Stimulated activated CD8-positive, alpha-beta memory T cell treated with anti-CD3 and anti-CD28 coated beads, Interleukin-15, amount 100 ng/mL, for 4 hours (primary cell): ENCODE results near the gene COL11A2.

ENCODE experiments used
- DNase-seq, 2 donors: peaks; one replicate each; pipeline ENCODE4 v3.0.0-alpha.2; 2020; ENCODE audit warnings: low read depth in 2 of 2

Gene COL11A2

GRCh38 chr6:33206864-33207551 is 14.7 kb upstream of the COL11A2 start:
- no peak for DNase-seq

- no peak for DNase-seq
Measured at GRCh38 chr6:33206027-33206863, 14.0 kb upstream of the COL11A2 start.

- no peak for DNase-seq
Measured at GRCh38 chr6:33205191-33206026, 13.1 kb upstream of the COL11A2 start.

- peak; percentile 79 to 85 for DNase-seq
Measured at GRCh38 chr6:33204415-33205190, 12.3 kb upstream of the COL11A2 start, which contains the start of gene HSD17B8. Gene HSD17B8 (plus strand): TSS chr6:33204655. CDS start chr6:33204669, 14 bp downstream.

GRCh38 chr6:33204165-33204414 is 11.8 kb upstream of the COL11A2 start:
- DNase-seq: no peak

- no peak for DNase-seq
Measured at GRCh38 chr6:33203443-33204164, 11.3 kb upstream of the COL11A2 start.

- DNase-seq: no peak
Measured at GRCh38 chr6:33202799-33203198, 10.5 kb upstream of the COL11A2 start.

GRCh38 chr6:33201935-33202334 is 9.7 kb upstream of the COL11A2 start:
- no peak for DNase-seq

GRCh38 chr6:33201147-33201545 is 8.9 kb upstream of the COL11A2 start:
- no peak for DNase-seq

GRCh38 chr6:33200219-33201146 is 8.2 kb upstream of the COL11A2 start, which contains the start of the genes RXRB and SLC39A7:
Gene RXRB (minus strand): TSS chr6:33200665. CDS start chr6:33200476, 189 bp downstream.
Gene SLC39A7 (plus strand): TSS chr6:33200867. CDS start chr6:33201246, 379 bp downstream.
- peak; percentile 98 to 100 for DNase-seq

- peak; percentile 39 to 47 for DNase-seq
Measured at GRCh38 chr6:33199687-33200218, 7.5 kb upstream of the COL11A2 start.

GRCh38 chr6:33198853-33199436 is 6.7 kb upstream of the COL11A2 start:
- no peak for DNase-seq

- DNase-seq: no peak
Measured at GRCh38 chr6:33198159-33198852, 6.0 kb upstream of the COL11A2 start.

- no peak for DNase-seq
Measured at GRCh38 chr6:33197431-33198048, 5.3 kb upstream of the COL11A2 start.

GRCh38 chr6:33195304-33196165 is 3.3 kb upstream of the COL11A2 start:
- DNase-seq: no peak

- DNase-seq: no peak
Measured at GRCh38 chr6:33194431-33194979, 2.2 kb upstream of the COL11A2 start.

- DNase-seq: no peak
Measured at GRCh38 chr6:33193619-33194018, 1.4 kb upstream of the COL11A2 start.
